Measurements from ENCODE around the gene DKC1. TPM values are rescaled to one million over a fixed set of nuclear protein-coding genes. Genes with fewer than 3 reads are reported as not detected.
A peak's percentile ranks its signal among the peaks of the same experiment; 100 is the strongest.

Gene DKC1
- polyA plus RNA-seq, 1 donor, result 35.7 TPM

DNA sequence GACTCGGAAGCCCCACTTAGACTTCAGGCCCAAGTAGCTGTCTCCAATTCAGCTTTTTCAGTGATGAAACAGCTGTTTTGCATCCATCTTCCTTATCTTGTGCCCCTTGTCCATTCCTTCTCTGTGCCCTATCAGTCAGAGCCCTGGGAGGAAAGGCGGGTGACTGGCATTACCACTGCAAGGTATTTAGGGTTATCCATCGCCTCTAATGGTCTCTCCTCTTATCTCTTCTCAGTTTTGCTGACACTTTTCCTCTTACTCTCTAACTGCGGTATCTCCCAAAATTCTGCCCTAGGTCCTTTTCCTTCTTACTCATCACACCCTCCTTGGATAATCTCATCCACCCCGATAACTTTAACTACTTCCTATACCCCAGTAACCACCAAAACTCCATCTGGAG is 25.5 kb upstream of the DKC1 start:
- DNase-seq (ENCODE audit: low read depth), result no peak

GRCh38 chrX:154738011-154738738 is 24.5 kb upstream of the DKC1 start:
- DNase-seq (ENCODE audit: low read depth), result peak; percentile 75

DNA sequence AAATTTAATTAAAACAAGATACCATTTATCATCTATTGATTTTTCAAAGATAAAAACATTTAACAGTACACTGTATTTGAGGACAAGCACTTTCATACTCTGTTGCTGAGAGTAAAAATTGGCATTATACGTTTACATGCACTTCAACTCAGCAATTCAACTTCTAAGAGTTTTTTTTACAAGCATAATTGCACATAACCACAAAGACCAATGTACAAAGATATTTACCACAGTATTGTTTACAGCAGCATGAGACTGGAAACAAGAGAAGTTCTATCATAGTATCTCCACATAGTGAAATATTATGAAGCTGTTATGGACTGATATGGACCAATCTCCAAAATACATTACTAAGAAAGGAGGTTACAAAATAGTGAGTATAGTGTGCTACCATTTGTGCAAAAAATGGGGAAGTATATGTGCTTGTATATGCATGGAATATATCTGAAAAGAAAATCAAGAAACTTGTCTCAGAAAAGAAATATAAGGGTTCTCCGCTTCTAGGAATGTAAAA is 22.7 kb upstream of the DKC1 start:
- no peak for DNase-seq (ENCODE audit: low read depth)

GRCh38 chrX:154742613-154743012 is 20.1 kb upstream of the DKC1 start:
- DNase-seq (ENCODE audit: low read depth), result no peak

GRCh38 chrX:154748712-154749339 is 13.8 kb upstream of the DKC1 start:
- no peak for DNase-seq (ENCODE audit: low read depth)

GRCh38 chrX:154749856-154750255 is 12.8 kb upstream of the DKC1 start:
- DNase-seq (ENCODE audit: low read depth), result no peak

- no peak for DNase-seq (ENCODE audit: low read depth)
Observed at GRCh38 chrX:154750301-154751202, 12.1 kb upstream of the DKC1 start, which contains the start of gene GAB3. TSS of gene GAB3 (minus strand) at chrX:154751077. CDS start at chrX:154751025, 52 bp downstream.

DNA sequence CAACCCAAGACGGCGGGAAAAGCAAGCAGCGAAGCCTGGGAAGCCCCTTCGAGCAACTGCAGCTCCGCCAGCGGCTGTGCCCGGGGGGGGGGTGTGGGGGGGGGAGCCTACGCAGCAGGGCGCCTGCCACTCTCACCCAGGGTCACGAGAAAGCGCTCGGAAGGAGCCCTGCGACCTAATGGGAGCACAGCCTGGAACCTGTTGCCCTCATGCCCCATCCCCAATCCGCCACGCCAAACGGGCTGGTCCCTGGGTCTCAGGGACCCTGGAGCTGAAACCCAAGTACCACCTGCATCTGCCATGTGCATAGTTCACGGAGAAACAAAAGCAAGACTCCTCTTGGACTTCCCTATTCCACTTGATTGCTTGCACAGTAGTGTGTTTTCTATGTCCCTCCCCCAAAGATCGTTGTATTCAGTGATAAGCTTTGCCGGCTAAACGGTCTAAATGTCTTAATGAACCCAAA is 11.4 kb upstream of the DKC1 start:
- DNase-seq (ENCODE audit: low read depth), result no peak

DNA sequence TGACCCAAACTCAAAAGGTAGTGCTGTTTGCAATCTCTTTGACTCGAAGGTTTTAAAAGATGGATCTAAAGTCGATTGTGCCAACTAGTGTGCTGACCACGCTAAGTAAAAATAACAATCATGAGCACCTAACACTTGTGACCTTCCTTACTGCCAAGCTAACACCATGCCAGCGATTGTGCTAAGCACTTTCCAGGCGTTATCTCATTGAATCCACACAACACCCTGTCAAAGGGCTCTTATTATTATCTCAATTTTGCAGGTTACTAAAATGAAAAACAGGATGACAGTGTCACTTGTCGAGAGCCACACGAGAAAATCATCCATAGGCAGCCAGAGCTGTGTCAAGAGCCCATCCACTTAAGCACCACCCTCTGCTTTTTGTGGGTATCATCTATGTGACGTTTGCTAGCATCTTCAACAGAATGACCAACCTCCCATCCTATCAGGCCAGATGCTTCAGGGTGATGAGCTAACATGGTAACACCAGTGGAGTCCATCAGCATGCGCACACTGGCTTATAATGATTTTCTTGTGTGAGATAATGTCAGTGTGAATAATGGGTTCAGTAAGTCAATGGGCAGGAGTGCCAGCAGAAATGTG is 10.9 kb upstream of the DKC1 start:
- no peak for DNase-seq (ENCODE audit: low read depth)

- DNase-seq (ENCODE audit: low read depth), result no peak
Observed at GRCh38 chrX:154758696-154759095, 4.0 kb upstream of the DKC1 start.

DNA sequence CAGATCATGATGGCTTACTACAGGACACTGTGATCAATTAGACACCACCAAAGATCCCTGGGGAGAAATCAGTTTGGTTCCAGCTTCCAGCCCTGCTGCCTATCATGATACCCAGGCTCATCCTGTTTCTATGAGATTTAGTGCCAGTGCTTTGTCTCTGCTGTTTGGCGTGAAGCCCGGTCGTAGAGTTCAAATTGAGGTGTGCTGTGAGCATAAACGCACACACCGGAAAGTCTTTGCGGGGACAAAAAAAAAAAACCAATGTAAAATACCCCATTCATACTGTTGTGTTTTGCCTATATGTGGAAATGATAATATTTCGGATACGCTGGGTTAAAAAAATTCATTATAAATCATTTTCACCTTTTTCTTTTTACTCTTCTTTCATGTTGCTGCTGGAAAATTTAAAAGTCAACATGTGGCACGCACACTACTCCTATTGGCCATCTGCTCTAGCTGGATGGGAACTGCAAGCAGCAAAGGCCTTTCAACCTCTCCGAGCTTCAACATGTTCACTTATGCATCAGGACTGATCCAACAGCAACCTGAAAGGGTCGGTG is 607 bp upstream of the DKC1 start:
- no peak for DNase-seq (ENCODE audit: low read depth)

DNA sequence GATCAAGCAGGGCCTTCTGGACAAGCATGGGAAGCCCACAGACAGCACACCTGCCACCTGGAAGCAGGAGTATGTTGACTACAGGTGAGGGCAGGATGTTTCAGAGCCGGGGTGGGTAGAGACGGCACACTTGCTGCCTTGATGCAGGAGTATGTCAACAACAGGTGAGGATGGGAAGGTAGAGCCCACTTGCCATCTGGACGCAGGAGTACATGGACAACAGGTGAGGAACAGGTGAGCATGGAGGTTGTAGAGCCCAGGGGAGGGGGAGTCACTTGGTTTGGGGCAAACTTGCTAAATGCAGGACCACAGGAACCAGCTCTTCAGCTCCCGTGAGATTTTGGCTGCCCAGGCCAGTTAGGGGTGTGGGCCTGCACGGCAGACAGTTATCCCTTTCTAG is 12.0 kb downstream of the DKC1 start:
- DNase-seq (ENCODE audit: low read depth), result no peak

GRCh38 chrX:154775419-154776349 is 13.0 kb downstream of the DKC1 start:
- no peak for DNase-seq (ENCODE audit: low read depth)

DNA sequence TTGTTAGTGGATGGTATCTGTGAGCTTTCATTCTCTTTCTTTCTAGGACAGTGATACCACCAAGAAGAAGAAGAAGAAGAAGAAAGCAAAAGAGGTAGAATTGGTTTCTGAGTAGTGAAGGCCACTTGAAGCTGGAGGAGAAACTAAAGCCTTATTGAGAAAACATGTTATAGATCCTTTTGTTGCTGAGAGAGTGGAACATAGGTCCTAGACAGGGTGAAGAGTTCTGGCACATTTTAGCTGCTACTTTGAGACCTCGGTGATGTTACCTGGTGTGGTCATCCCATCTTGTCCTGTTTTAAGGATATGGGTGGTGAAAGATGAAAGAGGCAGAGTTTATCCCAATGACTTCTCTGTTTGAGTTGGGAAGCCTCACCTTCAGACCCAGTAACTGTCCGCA is 14.1 kb downstream of the DKC1 start:
- no peak for DNase-seq (ENCODE audit: low read depth)

- DNase-seq (ENCODE audit: low read depth), result no peak
Observed at GRCh38 chrX:154779261-154779660, 16.6 kb downstream of the DKC1 start.

DNA sequence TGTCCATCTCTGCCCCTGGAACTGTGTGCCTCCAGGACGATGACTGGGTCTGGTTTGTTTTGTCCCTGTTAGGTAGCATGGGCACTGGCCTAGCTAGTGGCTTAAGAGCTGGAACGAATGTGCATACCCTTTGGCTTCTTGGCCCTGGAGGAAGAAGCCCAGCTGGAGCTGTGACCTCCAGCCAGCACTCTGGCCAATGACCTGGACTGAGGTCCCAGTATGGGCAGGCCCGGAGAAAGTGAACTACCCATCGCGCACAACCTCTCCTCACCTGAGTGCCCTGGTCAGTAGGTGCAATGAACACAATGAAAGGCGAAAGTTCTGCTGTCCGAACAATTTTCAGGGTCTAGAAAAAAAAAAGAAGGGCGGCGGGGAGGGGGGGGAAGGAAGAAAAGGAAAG is 18.3 kb downstream of the DKC1 start:
- no peak for DNase-seq (ENCODE audit: low read depth)

GRCh38 chrX:154784149-154784995 is 21.7 kb downstream of the DKC1 start:
- DNase-seq (ENCODE audit: low read depth), result no peak

- no peak for DNase-seq (ENCODE audit: low read depth)
Observed at GRCh38 chrX:154785716-154786115, 23.1 kb downstream of the DKC1 start.

DNA sequence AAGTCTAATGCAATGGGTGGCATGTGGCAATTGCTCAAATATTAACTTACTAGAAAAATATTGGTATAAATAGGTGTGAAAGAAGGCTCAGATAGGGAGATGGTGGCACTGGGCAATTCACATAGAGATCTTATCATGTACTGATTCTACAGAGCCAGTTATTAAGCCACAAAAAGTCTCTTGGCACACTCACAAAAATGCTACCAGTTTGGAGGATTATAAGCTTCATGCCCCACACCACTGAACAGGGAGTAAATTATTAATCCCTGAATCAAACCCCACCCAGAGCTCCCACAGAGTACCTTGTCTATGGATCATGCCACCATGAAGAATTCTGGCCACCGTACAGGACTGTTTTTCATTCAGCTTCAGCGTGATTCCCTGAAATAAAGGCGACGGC is 28.8 kb downstream of the DKC1 start:
- DNase-seq (ENCODE audit: low read depth), result no peak

Measured in forelimb muscle (tissue), 1 donor.